GM19239 (cell line): ENCODE results near the gene MAP4K5.

Experiments used
- DNase-seq: peaks from one replicate; pipeline ENCODE4 v3.0.0; 2011; ENCODE audit warnings: low spot score; ENCODE audit not compliant: insufficient read length
- FAIRE-seq: peaks from 2 replicates; lab custom pipeline; 2011; peaks lifted over from hg19 to GRCh38; lab: Jason Lieb, UNC

The MAP4K5 gene

GRCh38 chr14:50407111-50407812 is 125.1 kb downstream of the MAP4K5 start:
- FAIRE-seq (no peak), DNase-seq (no peak)

GRCh38 chr14:50403419-50403818 is 128.9 kb downstream of the MAP4K5 start:
- DNase-seq, result no peak
- no peak for FAIRE-seq

- DNase-seq (no peak), FAIRE-seq (no peak)
Observed at GRCh38 chr14:50402965-50403364, 129.4 kb downstream of the MAP4K5 start.

- FAIRE-seq (no peak), DNase-seq (no peak)
Observed at GRCh38 chr14:50400461-50400860, 131.9 kb downstream of the MAP4K5 start.

- FAIRE-seq (no peak), DNase-seq (no peak)
Observed at GRCh38 chr14:50399251-50400032, 132.9 kb downstream of the MAP4K5 start.

- DNase-seq (no peak), FAIRE-seq (no peak)
Observed at GRCh38 chr14:50398189-50398580, 134.2 kb downstream of the MAP4K5 start.

GRCh38 chr14:50397390-50398188 is 134.8 kb downstream of the MAP4K5 start:
- DNase-seq, result no peak
- no peak for FAIRE-seq

- peak; percentile 47 for DNase-seq
- no peak for FAIRE-seq
Observed at GRCh38 chr14:50396631-50397389, 135.6 kb downstream of the MAP4K5 start, which contains the start of gene CDKL1. TSS of gene CDKL1 (minus strand) at chr14:50396881. CDS start at chr14:50395868, 1,013 bp downstream.

GRCh38 chr14:50395448-50395847 is 136.9 kb downstream of the MAP4K5 start:
- FAIRE-seq (no peak), DNase-seq (no peak)

- FAIRE-seq (no peak), DNase-seq (no peak)
Observed at GRCh38 chr14:50394713-50395112, 137.7 kb downstream of the MAP4K5 start.

- no peak for DNase-seq
- no peak for FAIRE-seq
Observed at GRCh38 chr14:50389668-50390441, 142.5 kb downstream of the MAP4K5 start.

GRCh38 chr14:50388256-50388931 is 144.0 kb downstream of the MAP4K5 start:
- DNase-seq, result no peak
- FAIRE-seq, result no peak

GRCh38 chr14:50387548-50387947 is 144.8 kb downstream of the MAP4K5 start:
- DNase-seq, result no peak
- no peak for FAIRE-seq

- DNase-seq, result no peak
- no peak for FAIRE-seq
Observed at GRCh38 chr14:50383618-50384225, 148.6 kb downstream of the MAP4K5 start.

- DNase-seq (no peak), FAIRE-seq (no peak)
Observed at GRCh38 chr14:50381823-50382287, 150.5 kb downstream of the MAP4K5 start.

GRCh38 chr14:50381008-50381407 is 151.4 kb downstream of the MAP4K5 start:
- FAIRE-seq (no peak), DNase-seq (no peak)

GRCh38 chr14:50380455-50380854 is 151.9 kb downstream of the MAP4K5 start:
- no peak for FAIRE-seq
- DNase-seq, result no peak

- no peak for FAIRE-seq
Observed at GRCh38 chr14:50379563-50379962, 152.8 kb downstream of the MAP4K5 start.

More at GRCh38 chr14:50379563-50379962, 152.8 kb downstream of the MAP4K5 start:
- no peak for DNase-seq
